ENCODE measurements around the gene YBX2. TPM values are rescaled to one million over a fixed set of nuclear protein-coding genes. Genes with fewer than 3 reads are reported as not detected.

Gene YBX2
- total and polyA plus RNA-seq, 7 donors: 0.28 to 37.6 (median 2.5) TPM

GRCh38 chr17:7279448-7279847 is 15.0 kb downstream of the YBX2 start:
- Histone ChIP-seq H3K9me3 (no peaks in the 10 kb centered on the region), H3K27me3 (no peaks in the 10 kb centered on the region), H3K27ac (no peak overlapping the region), H3K4me1 (peaks cover 0 to 32% (median 25%) of the 10 kb centered on the region in 4 donors), H3K4me3 (no peak overlapping the region), H3K36me3 (peaks cover 3 to 10% (median 5%) of the 10 kb centered on the region in 4 donors)
- no peak for DNase-seq
- 20 to 73% methylated on average over 8 of the region's 8 CpGs for WGBS, 2 donors
- intact Hi-C loops (cut with DNase I): no loop called here
- TF ChIP-seq POLR2A (IDR thresholded peaks at IDR 0.05): no peak
- no peak for TF ChIP-seq EP300 (IDR thresholded peaks at IDR 0.05)
- no peak for TF ChIP-seq POLR2AphosphoS5 (IDR thresholded peaks at IDR 0.05)
- no peak for TF ChIP-seq CTCF (IDR thresholded peaks at IDR 0.05)

GRCh38 chr17:7266784-7267183 is 27.7 kb downstream of the YBX2 start:
- H3K27ac ChIP-seq: no peak overlapping the region
- 20 to 51% methylated on average over 1 of the region's 1 CpG for WGBS, 2 donors
- peaks cover 15 to 52% (median 39%) of the 10 kb centered on the region in 3 donors for H3K27me3 ChIP-seq
- intact Hi-C loops (cut with DNase I): no loop called here
- no peaks in the 10 kb centered on the region for H3K9me3 ChIP-seq
- DNase-seq: no peak
- H3K4me3 ChIP-seq: no peak overlapping the region
- no peak for TF ChIP-seq CTCF (IDR thresholded peaks at IDR 0.05)
- no peak for TF ChIP-seq POLR2A (IDR thresholded peaks at IDR 0.05)
- peaks cover 0 to 18% (median 13%) of the 10 kb centered on the region in 4 donors for H3K4me1 ChIP-seq
- H3K36me3 ChIP-seq: no peaks in the 10 kb centered on the region

GRCh38 chr17:7263801-7264078 is 30.7 kb downstream of the YBX2 start:
- H3K36me3 ChIP-seq: peaks cover 0 to 12% (median 4%) of the 10 kb centered on the region in 4 donors
- no peak for TF ChIP-seq CTCF (IDR thresholded peaks at IDR 0.05)
- no peak for TF ChIP-seq POLR2AphosphoS5 (IDR thresholded peaks at IDR 0.05)
- TF ChIP-seq POLR2A (IDR thresholded peaks at IDR 0.05): no peak
- no peak for TF ChIP-seq EP300 (IDR thresholded peaks at IDR 0.05)
- peaks cover 28 to 66% (median 55%) of the 10 kb centered on the region in 3 donors for H3K27me3 ChIP-seq
- no peak overlapping the region for H3K27ac ChIP-seq
- no peaks in the 10 kb centered on the region for H3K9me3 ChIP-seq
- intact Hi-C loops (cut with DNase I): loop anchor here (5.0 kb wide), 2 partner anchors 39 to 79 kb away; no protein-coding TSS in a partner anchor
- H3K4me3 ChIP-seq: peak overlapping the region in 1 of 4 donors; percentile 23
- WGBS, 2 donors: 10 to 37% methylated on average over 4 of the region's 4 CpGs
- peaks cover 0 to 34% (median 25%) of the 10 kb centered on the region in 4 donors for H3K4me1 ChIP-seq
- DNase-seq: no peak

- Histone ChIP-seq H3K36me3 (peaks cover 0 to 18% (median 8%) of the 10 kb centered on the region in 4 donors), H3K4me3 (peak overlapping the region in 3 of 4 donors; percentile 9 to 23 (median 23)), H3K9me3 (no peaks in the 10 kb centered on the region), H3K4me1 (peaks cover 0 to 34% (median 25%) of the 10 kb centered on the region in 4 donors), H3K27me3 (peaks cover 28 to 66% (median 55%) of the 10 kb centered on the region in 3 donors), H3K27ac (peak overlapping the region in 2 of 4 donors; percentile 18 to 37)
- TF ChIP-seq POLR2A (IDR thresholded peaks at IDR 0.05) (peak in 1 of 2 donors; percentile 31), POLR2AphosphoS5 (IDR thresholded peaks at IDR 0.05) (no peak)
- WGBS, 2 donors: 3 to 7% methylated on average over 26 of the region's 26 CpGs
- intact Hi-C loops (cut with DNase I): loop anchor here (5.0 kb wide), 2 partner anchors 39 to 79 kb away; no protein-coding TSS in a partner anchor
- no peak for DNase-seq
These were observed 31.3 kb downstream of the YBX2 start for GRCh38 chr17:7262935-7263800.

- peaks cover 28 to 61% (median 55%) of the 10 kb centered on the region in 3 donors for H3K27me3 ChIP-seq
- peaks cover 0 to 34% (median 25%) of the 10 kb centered on the region in 4 donors for H3K4me1 ChIP-seq
- intact Hi-C loops (cut with DNase I): loop anchor here (5.0 kb wide), 2 partner anchors 40 to 80 kb away; no protein-coding TSS in a partner anchor
- H3K36me3 ChIP-seq: peaks cover 5 to 26% (median 12%) of the 10 kb centered on the region in 4 donors
- peak within 1 kb of the TSS; percentile 14 to 50 (median 36) for H3K4me3 ChIP-seq
- WGBS, 2 donors: 2 to 5% methylated on average over 64 of the region's 64 CpGs
- H3K9me3 ChIP-seq: no peaks in the 10 kb centered on the region
- H3K27ac ChIP-seq: peak within 1 kb of the TSS in 3 of 4 donors; percentile 18 to 45 (median 37)
- DNase-seq: no peak
- TF ChIP-seq EP300 (IDR thresholded peaks at IDR 0.05) (no peak), CTCF (IDR thresholded peaks at IDR 0.05) (no peak), POLR2AphosphoS5 (IDR thresholded peaks at IDR 0.05) (peak in 1 of 4 donors; percentile 69), POLR2A (IDR thresholded peaks at IDR 0.05) (peak in 1 of 2 donors; percentile 61)
These were observed 32.1 kb downstream of the YBX2 start, which contains the start of gene CLDN7 for GRCh38 chr17:7262192-7262934. Gene CLDN7, minus strand, starts transcription at chr17:7262478. Its CDS starts 435 bp downstream, at chr17:7262043.
